CD14-positive monocyte (primary cell): ENCODE measurements around the gene JARID2. TPM values are rescaled to one million over a fixed set of nuclear protein-coding genes. Genes with fewer than 3 reads are reported as not detected.

Experiments used
- DNase-seq, 3 donors: peaks; one replicate each; pipeline ENCODE4 v3.0.0-alpha.2; 2011 to 2022
- H2AFZ ChIP-seq: 2 replicates; pipeline ENCODE4 v1.6.0; 2012; ENCODE audit warnings: mild to moderate bottlenecking, low read depth, low read length, inconsistent platforms; ENCODE audit not compliant: insufficient read depth, poor library complexity, severe bottlenecking
- H3K27ac ChIP-seq, 2 donors: 1 replicate in 1 of 2; 2 replicates in 1 of 2; pipeline ENCODE4 v1.5.1; 2012 to 2013; ENCODE audit warnings: low read length in 2 of 2, control low read depth in 1 of 2, inconsistent platforms in 1 of 2, low read depth in 1 of 2, mild to moderate bottlenecking in 1 of 2
- H3K27me3 ChIP-seq, 2 donors: one replicate each; pipeline versions ENCODE4 v1.6.0 to v1.6.1; 2011 to 2013; ENCODE audit warnings: low read length in 2 of 2; ENCODE audit not compliant: control insufficient read depth in 2 of 2, insufficient read depth in 2 of 2
- H3K36me3 ChIP-seq, 2 donors: replicated peaks in 1 of 2; 1 replicate in 1 of 2; 2 replicates in 1 of 2; pipeline versions ENCODE4 v1.5.1 to v1.6.1; 2012 to 2013; ENCODE audit warnings: low read length in 2 of 2, control low read depth in 1 of 2, inconsistent platforms in 1 of 2, mild to moderate bottlenecking in 1 of 2; ENCODE audit not compliant: insufficient read depth in 2 of 2, control insufficient read depth in 1 of 2
- H3K4me1 ChIP-seq, 2 donors: 1 replicate in 1 of 2; 2 replicates in 1 of 2; pipeline versions ENCODE4 v1.5.1 to v1.6.1; 2012 to 2013; ENCODE audit warnings: low read length in 2 of 2, control low read depth in 1 of 2, inconsistent platforms in 1 of 2, mild to moderate bottlenecking in 1 of 2, moderate library complexity in 1 of 2; ENCODE audit not compliant: insufficient read depth in 2 of 2, control insufficient read depth in 1 of 2
- H3K4me2 ChIP-seq: replicated peaks from 2 replicates; pipeline ENCODE3; 2012; ENCODE audit warnings: low read length, moderate library complexity, mild to moderate bottlenecking; ENCODE audit not compliant: poor library complexity, severe bottlenecking; ENCODE audit errors: extremely low read depth
- H3K4me3 ChIP-seq, 3 experiments: fragments of 200-600 bp in 1 of 3; sonication (generic) in 1 of 3; replicated peaks in 1 of 3; 1 replicate in 2 of 3; 2 replicates in 1 of 3; pipeline ENCODE4 v1.5.1; 2011 to 2013; ENCODE audit warnings: low read length in 3 of 3, mild to moderate bottlenecking in 3 of 3, control low read depth in 2 of 3, low read depth in 2 of 3, inconsistent platforms in 1 of 3, moderate library complexity in 1 of 3
- H3K79me2 ChIP-seq: 2 replicates; pipeline ENCODE4 v1.6.0; 2012; ENCODE audit warnings: mild to moderate bottlenecking, control low read depth, inconsistent platforms, low read length, moderate library complexity; ENCODE audit not compliant: insufficient read depth
- H3K9ac ChIP-seq: 2 replicates; pipeline ENCODE4 v1.6.0; 2017; ENCODE audit warnings: low read length, mild to moderate bottlenecking; ENCODE audit not compliant: insufficient read depth, poor library complexity, severe bottlenecking
- H3K9me3 ChIP-seq, 2 donors: replicated peaks in 1 of 2; 1 replicate in 1 of 2; 2 replicates in 1 of 2; pipeline versions ENCODE4 v1.5.1 to v1.6.1; 2012 to 2013; ENCODE audit warnings: low read length in 2 of 2, control low read depth in 1 of 2; ENCODE audit not compliant: control insufficient read depth in 1 of 2, insufficient read depth in 1 of 2
- H4K20me1 ChIP-seq: 2 replicates; pipeline ENCODE4 v1.6.0; 2012; ENCODE audit warnings: mild to moderate bottlenecking, low read length, control low read depth, moderate library complexity; ENCODE audit not compliant: insufficient read depth
- H3K27ac Mint-ChIP-seq, 7 donors: one replicate each; pipeline ENCODE4 v1.8.0; 2020; ENCODE audit warnings: mild to moderate bottlenecking in 7 of 7, mixed read lengths in 7 of 7, moderate library complexity in 6 of 7, inconsistent platforms in 2 of 7
- H3K27me3 Mint-ChIP-seq, 3 donors: one replicate each; pipeline ENCODE4 v1.8.0; 2021 to 2022; ENCODE audit warnings: low read depth in 3 of 3, mild to moderate bottlenecking in 3 of 3, mixed read lengths in 3 of 3, moderate library complexity in 3 of 3, inconsistent platforms in 1 of 3
- H3K36me3 Mint-ChIP-seq, 2 donors: one replicate each; pipeline ENCODE4 v1.8.0; 2020; ENCODE audit warnings: mixed read lengths in 2 of 2, inconsistent platforms in 1 of 2, mild to moderate bottlenecking in 1 of 2
- H3K4me1 Mint-ChIP-seq: one replicate; pipeline ENCODE4 v1.8.0; 2020; ENCODE audit warnings: mild to moderate bottlenecking, mixed read lengths
- H3K4me3 Mint-ChIP-seq, 2 donors: one replicate each; pipeline ENCODE4 v1.8.0; 2020; ENCODE audit warnings: mild to moderate bottlenecking in 2 of 2, mixed read lengths in 2 of 2, moderate library complexity in 1 of 2
- H3K9me3 Mint-ChIP-seq, 7 donors: one replicate each; pipeline ENCODE4 v1.8.0; 2020 to 2022; ENCODE audit warnings: mixed read lengths in 7 of 7, mild to moderate bottlenecking in 6 of 7, moderate library complexity in 6 of 7, inconsistent platforms in 2 of 7
- WGBS: methylation state at CpG from one replicate; pipeline ENCODE4 v1.1.5; 2013; ENCODE audit warnings: missing lambda C conversion rate; ENCODE audit not compliant: insufficient coverage; 5-methylcytosine and 5-hydroxymethylcytosine counted together
- intact Hi-C, 2 donors: fragments of 100-400 bp; cut with micrococcal nuclease; formaldehyde crosslinking; loops; one replicate each; pipeline versions ENCODE4 v1.15.0 to v1.15.1; 2023
- polyA plus RNA-seq, 3 donors: library from polyadenylated mRNA; depleted of rRNA in 1 of 3; unstranded in 2 of 3; stranded (reverse) in 1 of 3; fragments of 300-500 nt in 2 of 3; fragments of >200 nt in 1 of 3; fragmentation: Illumina TruSeq in 2 of 3; gene quantifications; 1 replicate in 2 of 3; 2 replicates in 1 of 3; pipeline ENCODE4 v1.2.3, GENCODE V29; 2012 to 2021
- TF ChIP-seq, protein P1 (sequence below): fragments of 200-600 bp; IDR thresholded peaks from one replicate; pipeline ENCODE4 v1.8.0; 2022; ENCODE audit warnings: antibody characterized with exemption, mild to moderate bottlenecking

The JARID2 gene
- polyA plus RNA-seq, 3 donors = 6.8 to 17.5 (median 12.5) TPM

DNA sequence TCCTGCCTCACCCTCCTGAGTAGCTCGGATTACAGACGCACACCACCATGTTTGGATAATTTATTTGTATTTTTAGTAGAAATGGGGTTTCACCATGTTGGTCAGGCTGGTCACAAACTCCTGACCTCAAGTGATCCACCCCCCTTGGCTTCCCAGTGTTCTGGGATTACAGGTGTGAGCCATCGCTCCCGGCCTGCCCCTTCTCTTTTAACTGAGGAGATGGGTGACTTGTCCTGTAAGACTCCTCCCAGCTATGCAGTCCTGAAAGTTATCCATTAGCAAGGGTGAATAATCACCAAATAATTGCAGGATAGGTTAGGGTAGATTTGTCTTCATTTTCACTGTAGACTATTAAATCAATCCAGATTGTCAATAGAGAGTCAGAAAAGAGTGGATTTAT, 40.5 kb upstream of the JARID2 start:
- peaks cover 13 to 23% of the 10 kb centered on the region in 2 donors for H3K4me1 ChIP-seq
- H2AFZ ChIP-seq = no peak overlapping the region
- no CpG with 5 or more reads among the region's 4 CpGs for WGBS
- H3K9ac ChIP-seq = no peak overlapping the region
- H3K4me3 ChIP-seq = no peak overlapping the region
- DNase-seq = no peak
- no peaks in the 10 kb centered on the region for H3K27me3 ChIP-seq
- no peaks in the 10 kb centered on the region for H3K36me3 Mint-ChIP-seq
- H3K79me2 ChIP-seq = no peaks in the 10 kb centered on the region
- TF ChIP-seq, protein P1, sequence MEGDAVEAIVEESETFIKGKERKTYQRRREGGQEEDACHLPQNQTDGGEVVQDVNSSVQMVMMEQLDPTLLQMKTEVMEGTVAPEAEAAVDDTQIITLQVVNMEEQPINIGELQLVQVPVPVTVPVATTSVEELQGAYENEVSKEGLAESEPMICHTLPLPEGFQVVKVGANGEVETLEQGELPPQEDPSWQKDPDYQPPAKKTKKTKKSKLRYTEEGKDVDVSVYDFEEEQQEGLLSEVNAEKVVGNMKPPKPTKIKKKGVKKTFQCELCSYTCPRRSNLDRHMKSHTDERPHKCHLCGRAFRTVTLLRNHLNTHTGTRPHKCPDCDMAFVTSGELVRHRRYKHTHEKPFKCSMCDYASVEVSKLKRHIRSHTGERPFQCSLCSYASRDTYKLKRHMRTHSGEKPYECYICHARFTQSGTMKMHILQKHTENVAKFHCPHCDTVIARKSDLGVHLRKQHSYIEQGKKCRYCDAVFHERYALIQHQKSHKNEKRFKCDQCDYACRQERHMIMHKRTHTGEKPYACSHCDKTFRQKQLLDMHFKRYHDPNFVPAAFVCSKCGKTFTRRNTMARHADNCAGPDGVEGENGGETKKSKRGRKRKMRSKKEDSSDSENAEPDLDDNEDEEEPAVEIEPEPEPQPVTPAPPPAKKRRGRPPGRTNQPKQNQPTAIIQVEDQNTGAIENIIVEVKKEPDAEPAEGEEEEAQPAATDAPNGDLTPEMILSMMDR = no peak
- H3K9me3 ChIP-seq = no peaks in the 10 kb centered on the region
- intact Hi-C loops = loop anchor here in 1 of 2 donors (5.0 kb wide), 1 partner anchor 42 kb away; the partner anchor contains the start of gene JARID2
- no peaks in the 10 kb centered on the region for H4K20me1 ChIP-seq
- peaks cover 25% of the 10 kb centered on the region for H3K4me1 Mint-ChIP-seq
- H3K9me3 Mint-ChIP-seq = peaks cover 0 to 1% (median 0%) of the 10 kb centered on the region in 7 donors
- H3K27ac ChIP-seq = no peak overlapping the region
- H3K4me2 ChIP-seq = no peak overlapping the region
- peaks cover 0 to 4% (median 0%) of the 10 kb centered on the region in 3 donors for H3K27me3 Mint-ChIP-seq
- peak overlapping the region in 3 of 7 donors; percentile 15 to 40 (median 25) for H3K27ac Mint-ChIP-seq
- H3K4me3 Mint-ChIP-seq = no peak overlapping the region
- no peaks in the 10 kb centered on the region for H3K36me3 ChIP-seq

DNA sequence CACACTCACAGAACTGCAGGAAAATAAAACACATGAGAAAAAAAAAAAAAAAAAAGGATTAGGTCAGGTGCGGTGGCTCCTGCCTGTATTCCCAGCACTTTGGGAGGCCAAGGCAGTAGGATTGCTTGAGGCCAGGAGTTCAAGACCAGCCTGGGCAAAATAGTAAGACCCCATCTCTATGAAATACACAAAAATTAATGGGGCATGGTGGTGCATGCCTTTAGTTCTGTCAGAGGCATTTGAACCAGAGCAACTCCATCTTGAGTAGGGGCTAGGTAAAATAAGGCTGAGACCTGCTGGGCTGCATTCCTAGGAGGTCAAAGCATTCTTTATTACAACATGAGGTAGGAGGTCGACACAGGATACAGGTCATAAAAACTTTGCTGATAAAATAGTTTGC, 39.0 kb upstream of the JARID2 start:
- H3K27ac Mint-ChIP-seq = peak overlapping the region in 6 of 7 donors; percentile 50 to 76 (median 68)
- peaks cover 0 to 5% (median 0%) of the 10 kb centered on the region in 3 donors for H3K27me3 Mint-ChIP-seq
- no peaks in the 10 kb centered on the region for H3K27me3 ChIP-seq
- intact Hi-C loops = loop anchor here in 1 of 2 donors (5.0 kb wide), 1 partner anchor 40 kb away; the partner anchor contains the start of gene JARID2
- no peak overlapping the region for H3K4me3 ChIP-seq
- H3K4me1 ChIP-seq = peaks cover 13 to 23% of the 10 kb centered on the region in 2 donors
- no peaks in the 10 kb centered on the region for H3K79me2 ChIP-seq
- peaks cover 25% of the 10 kb centered on the region for H3K4me1 Mint-ChIP-seq
- TF ChIP-seq, protein P1 = no peak
- no peak overlapping the region for H3K4me2 ChIP-seq
- H3K9me3 Mint-ChIP-seq = peaks cover 0 to 1% (median 0%) of the 10 kb centered on the region in 7 donors
- H3K4me3 Mint-ChIP-seq = no peak overlapping the region
- no peaks in the 10 kb centered on the region for H3K36me3 Mint-ChIP-seq
- no peak for DNase-seq
- no peak overlapping the region for H2AFZ ChIP-seq
- H3K36me3 ChIP-seq = no peaks in the 10 kb centered on the region
- H3K9ac ChIP-seq = no peak overlapping the region
- WGBS = no CpG with 5 or more reads among the region's 2 CpGs
- H4K20me1 ChIP-seq = no peaks in the 10 kb centered on the region
- no peaks in the 10 kb centered on the region for H3K9me3 ChIP-seq
- no peak overlapping the region for H3K27ac ChIP-seq
